ENCODE results near the gene TSPAN16.

DNA sequence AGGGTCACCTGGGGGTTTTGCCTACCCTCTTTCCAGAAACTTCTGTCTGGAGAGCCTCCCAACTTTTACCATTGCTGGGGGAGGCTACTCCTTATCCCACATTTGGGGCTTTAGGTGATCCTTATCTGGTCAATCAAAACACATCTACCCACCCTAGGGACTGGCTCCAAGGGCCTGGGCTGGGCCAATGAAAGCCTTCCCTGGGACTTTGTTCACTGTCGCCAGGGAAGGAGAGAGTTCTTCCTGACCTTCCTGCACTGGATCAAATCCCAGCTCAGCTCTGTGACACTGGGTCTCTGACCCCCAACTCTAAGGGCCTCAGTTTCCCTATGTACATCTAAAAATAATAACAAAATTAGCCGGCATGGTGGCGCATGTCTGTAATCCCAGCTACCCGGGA is 44.7 kb upstream of the TSPAN16 start:
- TF ChIP-seq, protein P1, sequence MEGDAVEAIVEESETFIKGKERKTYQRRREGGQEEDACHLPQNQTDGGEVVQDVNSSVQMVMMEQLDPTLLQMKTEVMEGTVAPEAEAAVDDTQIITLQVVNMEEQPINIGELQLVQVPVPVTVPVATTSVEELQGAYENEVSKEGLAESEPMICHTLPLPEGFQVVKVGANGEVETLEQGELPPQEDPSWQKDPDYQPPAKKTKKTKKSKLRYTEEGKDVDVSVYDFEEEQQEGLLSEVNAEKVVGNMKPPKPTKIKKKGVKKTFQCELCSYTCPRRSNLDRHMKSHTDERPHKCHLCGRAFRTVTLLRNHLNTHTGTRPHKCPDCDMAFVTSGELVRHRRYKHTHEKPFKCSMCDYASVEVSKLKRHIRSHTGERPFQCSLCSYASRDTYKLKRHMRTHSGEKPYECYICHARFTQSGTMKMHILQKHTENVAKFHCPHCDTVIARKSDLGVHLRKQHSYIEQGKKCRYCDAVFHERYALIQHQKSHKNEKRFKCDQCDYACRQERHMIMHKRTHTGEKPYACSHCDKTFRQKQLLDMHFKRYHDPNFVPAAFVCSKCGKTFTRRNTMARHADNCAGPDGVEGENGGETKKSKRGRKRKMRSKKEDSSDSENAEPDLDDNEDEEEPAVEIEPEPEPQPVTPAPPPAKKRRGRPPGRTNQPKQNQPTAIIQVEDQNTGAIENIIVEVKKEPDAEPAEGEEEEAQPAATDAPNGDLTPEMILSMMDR (IDR thresholded peaks at IDR 0.05): no peak
- TF ChIP-seq POLR2A (IDR thresholded peaks at IDR 0.05): no peak

All from heart left ventricle (tissue), 13 donors.